ENCODE measurements around the gene ASTN2. TPM values are rescaled to one million over a fixed set of nuclear protein-coding genes. Genes with fewer than 3 reads are reported as not detected.

ASTN2 gene
- total RNA-seq, 1 donor: 5.6 TPM

- no peak for TF ChIP-seq CTCF (IDR thresholded peaks at IDR 0.05; ENCODE audit: insufficient read depth, low read length)
- DNase-seq (ENCODE audit: low read depth): no peak
- H3K4me3 ChIP-seq (ENCODE audit: low read depth, low read length): no peak overlapping the region
These were observed 114.3 kb downstream of the ASTN2 start for GRCh38 chr9:117300371-117301110.

- no peak for TF ChIP-seq CTCF (IDR thresholded peaks at IDR 0.05; ENCODE audit: insufficient read depth, low read length)
- no peak overlapping the region for H3K4me3 ChIP-seq (ENCODE audit: low read depth, low read length)
- no peak for DNase-seq (ENCODE audit: low read depth)
These were observed 118.4 kb downstream of the ASTN2 start for GRCh38 chr9:117296453-117296852.

- DNase-seq (ENCODE audit: low read depth): no peak
- TF ChIP-seq CTCF (IDR thresholded peaks at IDR 0.05; ENCODE audit: insufficient read depth, low read length): no peak
- H3K4me3 ChIP-seq (ENCODE audit: low read depth, low read length): no peak overlapping the region
These were observed 121.4 kb downstream of the ASTN2 start for GRCh38 chr9:117293206-117294114.

GRCh38 chr9:117290856-117291622 lies 123.8 kb downstream of the ASTN2 start:
- TF ChIP-seq CTCF (IDR thresholded peaks at IDR 0.05; ENCODE audit: insufficient read depth, low read length): no peak
- no peak for DNase-seq (ENCODE audit: low read depth)
- H3K4me3 ChIP-seq (ENCODE audit: low read depth, low read length): no peak overlapping the region

GRCh38 chr9:117290306-117290840 lies 124.5 kb downstream of the ASTN2 start:
- no peak for DNase-seq (ENCODE audit: low read depth)

More at GRCh38 chr9:117290306-117290840, 124.5 kb downstream of the ASTN2 start:
- H3K4me3 ChIP-seq (ENCODE audit: low read depth, low read length): no peak overlapping the region
- no peak for TF ChIP-seq CTCF (IDR thresholded peaks at IDR 0.05; ENCODE audit: insufficient read depth, low read length)

Measured in fibroblast of the aortic adventitia (primary cell).